HG03571 (cell line): ENCODE data around the gene SNCA.

Experiments used
- ATAC-seq: cut with Tn5 transposase; IDR thresholded peaks from one replicate; pipeline ENCODE4 v1.9.1; 2021; ENCODE audit not compliant: unreplicated experiment

Gene SNCA

DNA sequence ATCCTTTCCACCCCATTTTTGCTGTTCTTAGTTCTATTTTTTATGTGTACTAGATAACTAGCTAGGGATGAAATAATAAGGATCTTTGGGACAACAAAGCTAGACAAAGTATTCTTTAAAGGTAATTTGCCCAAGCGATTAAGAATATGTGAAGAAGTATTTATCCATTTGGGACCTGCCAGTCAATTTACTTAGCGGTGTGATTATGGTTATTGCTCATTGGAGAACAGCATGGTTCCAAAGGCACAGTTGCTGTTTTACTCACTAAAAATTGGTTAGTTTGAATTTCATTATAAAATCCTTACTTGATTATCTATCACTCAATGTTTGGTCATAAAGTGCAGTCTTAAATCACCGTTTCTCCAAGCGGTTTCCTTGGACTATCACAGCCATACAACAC is 124.1 kb downstream of the SNCA start:
- no peak for ATAC-seq

DNA sequence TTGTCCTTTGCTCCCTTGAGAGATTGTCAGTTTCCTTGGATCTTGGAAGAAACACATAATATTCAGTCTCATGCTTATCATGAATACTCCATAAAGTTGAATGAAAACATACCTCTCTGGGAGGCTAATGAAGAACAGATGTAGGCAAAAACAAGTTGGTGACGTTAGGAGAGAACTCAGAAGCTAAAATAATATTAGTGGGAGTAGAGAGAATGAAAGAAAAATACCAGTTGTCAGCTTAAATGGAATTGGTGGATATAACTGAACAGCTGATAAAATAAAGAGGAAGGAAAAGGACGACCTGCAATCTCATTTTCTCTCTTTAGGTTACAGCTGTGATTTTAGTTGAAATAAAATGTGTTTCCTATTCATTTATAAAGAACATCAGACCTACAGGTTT is 124.8 kb downstream of the SNCA start:
- no peak for ATAC-seq

DNA sequence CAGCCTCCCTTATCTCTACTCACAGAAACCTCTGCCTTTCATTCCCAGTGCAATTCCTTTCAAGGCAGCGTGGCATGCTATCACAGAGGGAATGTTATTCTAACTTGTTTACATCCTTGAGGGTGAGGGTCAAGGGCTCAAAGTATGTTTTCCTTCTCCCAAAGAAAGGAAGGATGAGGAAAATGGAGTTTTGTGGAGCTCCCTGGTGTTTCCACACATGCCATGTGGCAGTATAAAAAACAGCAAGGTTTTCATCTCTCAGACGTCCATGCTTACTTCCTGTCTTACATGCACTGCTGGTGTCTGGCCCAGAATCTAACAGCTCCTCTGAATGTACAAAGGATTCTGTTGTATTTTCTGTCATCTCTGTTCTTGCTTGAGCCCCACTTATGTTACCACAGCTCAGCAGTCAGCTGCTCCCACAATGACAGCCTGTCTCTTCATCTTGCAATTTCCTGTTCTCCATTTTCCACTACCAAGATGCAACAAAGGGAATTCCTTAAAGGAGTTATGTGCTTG is 128.0 kb downstream of the SNCA start:
- no peak for ATAC-seq

DNA sequence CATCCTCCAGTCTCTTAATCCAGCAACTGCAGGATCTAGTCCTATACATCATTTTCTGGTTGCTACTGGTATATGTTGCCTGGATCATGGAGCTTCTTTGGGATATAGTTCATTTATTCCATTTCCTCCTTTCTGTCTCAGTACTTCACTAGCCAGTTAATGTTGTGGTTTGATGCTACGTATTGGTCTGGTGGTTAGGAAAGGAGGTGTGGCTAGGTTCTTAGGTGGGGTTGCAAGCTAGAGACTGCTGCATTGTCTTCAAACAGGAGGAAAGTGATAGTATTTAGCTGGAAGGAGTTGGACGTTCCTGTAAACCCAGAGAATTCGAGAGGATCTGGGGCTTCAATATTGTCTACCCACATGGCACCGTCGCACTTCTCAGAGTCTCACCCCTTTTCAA is 129.5 kb downstream of the SNCA start:
- no peak for ATAC-seq

DNA sequence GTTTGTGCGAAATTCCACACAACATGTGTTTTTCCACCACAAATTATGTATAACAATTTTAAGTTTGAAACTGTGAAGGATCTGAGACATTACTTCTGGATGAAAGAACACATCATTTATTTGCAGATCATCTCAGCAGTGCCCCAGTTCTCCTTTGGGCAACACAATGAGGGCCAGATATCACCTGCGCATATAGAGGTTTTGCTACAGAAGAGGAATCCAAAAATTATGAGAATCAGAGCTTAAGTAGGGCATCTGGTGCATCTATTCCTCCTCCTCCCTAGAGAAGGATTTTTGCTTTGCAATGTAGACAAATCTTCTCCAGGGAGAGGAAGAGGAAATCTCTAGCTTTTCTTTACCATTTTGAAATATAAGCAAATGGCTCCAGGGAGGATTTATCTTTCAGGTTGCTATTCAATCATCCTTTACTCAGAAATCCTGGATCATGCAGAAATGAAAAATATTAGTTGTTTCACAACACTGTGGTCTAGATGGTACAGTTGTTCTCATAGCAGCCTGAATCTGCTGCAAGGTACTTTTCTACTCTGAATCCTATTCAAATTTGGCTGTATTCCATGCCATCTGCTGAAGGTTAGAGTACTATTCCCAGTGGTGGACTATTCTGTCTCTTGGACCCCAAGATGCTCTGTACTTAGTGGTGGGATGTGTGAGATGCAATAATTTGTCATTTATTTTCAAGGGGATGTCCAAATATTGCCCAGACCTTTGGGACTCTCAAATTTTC is 132.1 kb downstream of the SNCA start:
- no peak for ATAC-seq

DNA sequence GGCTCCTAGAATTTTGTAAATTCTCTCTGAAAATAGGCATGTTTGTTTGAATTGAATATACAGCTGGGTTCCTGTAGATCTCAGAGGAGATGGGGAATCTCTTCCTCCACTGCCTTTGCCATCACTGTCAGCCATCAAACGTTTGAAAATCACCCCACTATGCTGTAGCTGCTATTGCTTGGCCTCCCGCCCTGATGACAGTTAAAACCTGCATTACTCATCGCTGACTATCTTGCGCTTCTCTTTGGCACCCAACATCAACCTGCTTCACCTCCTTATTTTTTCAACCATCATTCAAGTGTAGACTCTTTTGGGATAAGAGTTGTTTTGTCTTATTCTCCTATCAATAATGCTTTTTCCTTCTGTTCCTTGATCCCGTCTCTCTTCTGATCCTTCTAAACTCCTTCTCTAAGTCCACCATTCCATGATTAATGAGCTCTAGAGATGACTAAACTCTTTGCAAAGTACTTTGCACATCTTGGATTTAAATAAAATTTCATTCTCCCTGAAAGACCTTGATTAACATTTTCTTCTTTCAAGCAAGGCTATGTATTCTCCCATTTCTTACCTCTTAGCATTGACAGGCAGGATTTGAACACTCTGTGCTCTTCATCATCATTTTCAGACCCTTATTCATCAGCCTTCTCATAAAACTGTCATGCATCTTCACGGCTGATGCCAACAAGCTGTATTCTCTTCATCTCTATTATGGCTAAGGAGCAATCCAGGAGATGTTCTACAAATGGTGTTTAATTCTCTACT is 133.0 kb downstream of the SNCA start:
- ATAC-seq: no peak

DNA sequence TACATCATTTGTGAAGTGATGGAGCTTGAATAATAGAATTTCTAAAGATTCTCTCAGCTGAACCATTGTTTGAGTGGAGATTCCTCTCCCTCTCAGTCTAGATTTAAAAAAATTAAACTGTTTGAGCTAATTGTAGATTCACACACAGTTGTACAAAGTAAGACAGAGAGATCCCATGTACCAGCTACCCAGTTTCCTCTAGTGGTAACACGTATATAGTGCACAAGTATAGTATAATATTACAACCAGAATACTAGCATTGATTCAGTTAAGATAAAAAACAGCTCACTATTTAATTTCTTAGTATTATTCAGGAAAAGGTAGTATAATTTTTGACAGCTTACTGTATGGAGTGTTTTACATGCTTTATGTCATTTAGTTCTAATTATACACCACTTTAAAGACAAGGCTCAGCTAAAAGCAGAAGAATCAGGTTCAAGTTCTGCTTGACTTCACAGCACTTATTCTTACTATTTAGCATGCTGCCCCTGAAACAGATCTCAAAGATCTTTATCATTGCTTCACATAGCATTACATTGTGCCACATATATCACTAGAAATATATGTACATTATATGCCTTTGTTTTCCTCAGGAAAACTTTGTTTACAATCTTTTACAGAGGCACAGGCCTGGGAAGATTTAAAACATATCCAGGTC is 136.1 kb downstream of the SNCA start:
- no peak for ATAC-seq

DNA sequence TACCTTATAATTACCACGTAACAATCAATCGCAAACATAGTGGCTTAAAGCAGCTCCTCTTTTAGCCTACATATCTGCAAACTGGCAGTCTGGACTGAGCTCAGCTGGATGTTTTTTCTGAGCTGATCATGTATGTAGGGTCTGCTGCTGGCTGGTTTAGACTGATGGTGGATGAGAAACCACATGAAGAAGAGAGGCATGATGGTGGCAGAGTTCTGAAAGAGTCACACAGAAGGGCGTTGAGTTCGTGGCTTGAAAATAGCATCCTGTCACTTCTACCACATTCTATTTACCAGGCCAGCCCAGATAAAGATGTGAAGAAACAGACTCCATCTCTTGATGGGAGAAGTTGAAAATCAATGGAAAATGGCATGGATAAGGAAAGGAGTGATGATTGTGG is 151.3 kb downstream of the SNCA start:
- ATAC-seq: no peak

DNA sequence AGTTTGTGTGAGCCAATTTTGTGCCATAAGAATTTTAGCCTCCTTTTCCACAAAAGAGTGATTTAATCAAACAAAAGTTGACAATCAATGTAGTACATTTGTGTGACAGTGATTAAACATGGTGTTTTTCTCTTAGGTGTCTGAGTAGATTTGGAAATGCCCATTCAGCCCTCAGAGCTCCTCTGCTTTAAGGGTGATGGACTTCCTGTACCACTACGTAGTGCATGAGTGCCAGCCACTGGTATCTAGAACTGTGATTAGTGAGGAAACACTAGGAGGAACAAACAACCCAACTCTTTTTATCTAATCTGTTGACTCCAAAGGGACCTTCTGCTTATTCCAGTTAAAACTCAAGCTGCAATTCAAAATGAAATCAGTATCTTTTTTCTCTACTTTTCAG is 151.7 kb downstream of the SNCA start:
- ATAC-seq: no peak

DNA sequence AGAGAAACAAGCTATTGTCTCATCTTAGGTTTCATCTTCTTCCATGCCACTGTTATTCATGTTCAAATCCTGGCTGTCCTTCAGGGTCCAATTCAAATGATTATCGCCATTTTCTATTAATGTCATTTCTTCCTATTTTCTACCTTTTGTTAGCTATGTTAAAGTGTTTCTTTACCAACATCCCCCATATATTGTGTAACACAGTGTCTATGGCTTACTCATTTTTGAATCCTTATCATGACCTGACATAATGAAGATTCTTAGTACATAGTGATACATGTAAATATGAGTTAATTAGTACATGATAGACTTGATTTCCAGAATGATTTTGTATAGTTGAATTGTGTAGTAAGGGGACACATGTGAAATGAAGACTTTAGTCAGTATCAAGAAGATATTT is 152.4 kb downstream of the SNCA start:
- no peak for ATAC-seq

DNA sequence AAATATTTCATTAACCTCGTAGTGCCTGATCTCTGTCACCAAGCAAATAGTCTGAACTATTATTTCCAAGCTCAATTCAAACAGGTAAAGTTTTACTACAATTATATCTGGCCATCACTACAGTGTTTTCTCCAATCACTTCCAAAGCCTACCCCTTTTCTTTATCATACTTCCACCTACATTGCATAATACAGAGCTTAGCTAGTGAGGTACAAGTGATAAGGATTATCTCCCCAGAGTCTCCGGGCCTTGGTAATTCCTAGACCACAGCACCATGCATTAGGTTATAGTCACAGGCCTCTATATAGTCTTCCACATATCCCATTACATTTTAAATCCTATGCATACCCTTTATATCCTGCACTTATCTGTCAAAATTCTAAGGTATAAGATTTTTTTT is 154.2 kb downstream of the SNCA start:
- ATAC-seq: no peak

DNA sequence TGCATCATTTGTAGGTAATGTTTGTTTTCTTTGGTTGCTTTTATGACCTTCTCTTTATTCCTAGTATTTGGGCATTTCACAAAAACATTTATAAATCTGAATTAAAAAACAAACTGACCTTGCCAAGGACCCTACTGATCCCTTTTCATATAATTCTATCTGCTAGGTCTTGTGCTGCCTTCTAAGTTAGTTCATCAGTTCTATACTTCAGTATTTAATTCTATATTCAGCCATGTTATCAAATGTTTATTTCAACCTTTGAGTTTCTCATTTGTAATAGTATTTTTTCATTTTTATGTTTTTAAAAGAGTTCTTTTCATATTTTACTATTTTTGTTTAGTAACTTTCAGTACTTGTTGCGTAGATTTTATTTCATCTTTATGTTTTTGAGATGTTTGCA is 155.3 kb downstream of the SNCA start:
- no peak for ATAC-seq

DNA sequence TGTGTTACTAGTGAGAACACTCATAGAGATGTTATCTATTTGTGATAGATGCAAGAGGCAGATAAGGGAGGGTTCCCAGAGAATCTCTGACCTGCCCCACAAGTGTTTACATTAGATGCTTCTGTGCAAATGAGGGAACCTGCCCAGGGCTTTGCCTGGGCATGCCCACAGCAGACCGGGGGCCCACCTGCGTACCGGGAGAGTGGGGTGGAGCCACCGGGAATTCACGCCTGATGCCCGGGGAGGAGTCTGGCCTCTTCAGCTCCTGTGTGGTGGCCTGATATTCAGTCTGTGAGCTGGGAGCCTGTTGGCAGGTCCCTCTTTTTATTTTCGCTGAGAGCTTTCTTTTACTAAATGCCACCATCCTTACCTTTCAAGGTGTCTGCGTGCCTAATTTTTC is 155.7 kb downstream of the SNCA start:
- ATAC-seq: no peak

DNA sequence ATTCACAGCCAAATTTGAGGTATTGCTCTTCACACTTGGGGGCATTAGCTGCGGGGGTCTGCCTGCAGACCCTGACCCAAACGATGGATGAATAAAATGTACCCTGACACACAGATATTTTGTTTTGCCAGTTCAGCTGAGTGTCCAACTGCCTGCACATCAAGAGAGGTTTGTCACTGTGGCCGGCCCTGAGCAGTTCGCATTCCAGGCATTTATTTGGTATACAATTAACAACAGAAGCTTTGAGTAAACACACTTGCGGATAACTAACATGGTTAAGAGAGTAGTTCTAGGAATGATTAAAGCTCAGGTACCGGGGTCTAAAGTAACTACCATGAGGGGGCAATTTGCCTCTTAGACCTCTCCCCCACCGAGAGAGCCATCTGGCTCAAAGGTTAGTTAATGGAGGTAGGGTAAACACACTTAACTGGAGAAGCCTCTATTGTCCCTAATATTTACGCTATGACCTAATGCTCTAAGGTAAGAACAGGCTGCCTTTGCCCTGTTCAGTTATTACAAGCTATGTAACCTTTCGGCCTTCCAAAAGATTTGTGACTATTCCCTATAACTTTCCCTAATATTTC is 162.0 kb downstream of the SNCA start:
- no peak for ATAC-seq
